HepG2 (cell line): ENCODE data around the gene PODXL. TPM values are rescaled to one million over a fixed set of nuclear protein-coding genes. Genes with fewer than 3 reads are reported as not detected.

Source experiments
- FOXA1 ChIP-seq, 2 experiments: fragments of 450-650 bp in 1 of 2; sonication (generic) in 1 of 2; formaldehyde crosslinking in 1 of 2; IDR thresholded peaks; 2 replicates each; pipeline versions ENCODE4 v1.4.0 to v1.6.1; 2016 to 2020; ENCODE audit warnings: missing genetic modification reagents in 1 of 2
- FOXA3 ChIP-seq: IDR thresholded peaks from 2 replicates; pipeline ENCODE4 v1.6.1; 2016; ENCODE audit warnings: missing genetic modification reagents, missing compliant biosample characterization
- GATAD1 ChIP-seq: IDR thresholded peaks from 2 replicates; pipeline ENCODE4 v1.6.1; 2016; ENCODE audit warnings: missing genetic modification reagents, missing compliant biosample characterization
- HNRNPK ChIP-seq: fragments of 200-400 bp; formaldehyde crosslinking; IDR thresholded peaks from 2 replicates; pipeline ENCODE4 v1.6.1; 2018; ENCODE audit warnings: low read length, low read depth, moderate library complexity, mild to moderate bottlenecking; ENCODE audit not compliant: poor library complexity, severe bottlenecking
- RXRB ChIP-seq: IDR thresholded peaks from 2 replicates; pipeline ENCODE4 v1.6.1; 2016; ENCODE audit warnings: borderline replicate concordance, missing genetic modification reagents, missing compliant biosample characterization
- SAP130 ChIP-seq: IDR thresholded peaks from 2 replicates; pipeline ENCODE4 v1.6.1; 2016; ENCODE audit warnings: low read depth
- XRCC5 ChIP-seq: fragments of 200-400 bp; formaldehyde crosslinking; optimal IDR thresholded peaks from 2 replicates; pipeline ENCODE3; 2017; ENCODE audit warnings: mild to moderate bottlenecking, low read length
- ZNF143 ChIP-seq: sonication (generic); formaldehyde crosslinking; IDR thresholded peaks from 2 replicates; pipeline ENCODE4 v1.4.0; 2020; ENCODE audit warnings: missing genetic modification reagents
- ZNF225 ChIP-seq: sonication (generic); formaldehyde crosslinking; IDR thresholded peaks from 2 replicates; pipeline ENCODE4 v1.4.0; 2020; ENCODE audit warnings: mild to moderate bottlenecking, missing genetic modification reagents
- polyA plus RNA-seq, 8 experiments: library from polyadenylated mRNA; depleted of rRNA in 3 of 8; stranded (reverse) in 7 of 8; unstranded in 1 of 8; fragments of >200 nt; fragmentation: Illumina TruSeq in 4 of 8; extraction: Trizol in 4 of 8; gene quantifications; 2 replicates each; pipeline versions ENCODE4 v1.2.1 to v1.2.3, GENCODE V29; 2011 to 2016; ENCODE audit warnings: low read depth in 4 of 8, missing spikeins in 1 of 8, mixed read lengths in 1 of 8; ENCODE audit not compliant: insufficient read depth in 1 of 8
- total RNA-seq, 5 experiments: library from RNA; depleted of rRNA; stranded (reverse); fragments of >200 nt; fragmentation: Illumina TruSeq; extraction: Trizol; gene quantifications; 2 replicates each; pipeline ENCODE4 v1.2.3, GENCODE V29; 2016; ENCODE audit warnings: low read depth in 1 of 5
- TF ChIP-seq, protein P1 (sequence below): IDR thresholded peaks from 2 replicates; pipeline ENCODE4 v1.6.1; 2016; ENCODE audit warnings: missing genetic modification reagents, missing compliant biosample characterization
- TF ChIP-seq, protein P2 (sequence below): sonication (generic); formaldehyde crosslinking; IDR thresholded peaks from 2 replicates; pipeline ENCODE4 v1.8.1; 2023; ENCODE audit warnings: mild to moderate bottlenecking, moderate library complexity, missing genetic modification reagents
- TF ChIP-seq, protein P3 (sequence below): sonication (generic); formaldehyde crosslinking; IDR thresholded peaks from 2 replicates; pipeline ENCODE4 v1.4.0; 2020; ENCODE audit warnings: missing genetic modification reagents
- TF ChIP-seq, protein P4 (sequence below): sonication (generic); formaldehyde crosslinking; IDR thresholded peaks from 2 replicates; pipeline ENCODE4 v1.4.0; 2020; ENCODE audit warnings: mild to moderate bottlenecking, missing genetic modification reagents
- TF ChIP-seq, protein P5 (sequence below): sonication (generic); formaldehyde crosslinking; IDR thresholded peaks from 2 replicates; pipeline ENCODE4 v1.4.0; 2020; ENCODE audit warnings: mild to moderate bottlenecking, missing genetic modification reagents
- TF ChIP-seq, protein P6 (sequence below): sonication (generic); formaldehyde crosslinking; conservative IDR thresholded peaks from 2 replicates; pipeline ENCODE4 v1.4.0; 2020; ENCODE audit warnings: missing genetic modification reagents
- TF ChIP-seq, protein P7 (sequence below): sonication (generic); formaldehyde crosslinking; IDR thresholded peaks from 2 replicates; pipeline ENCODE4 v1.8.1; 2022; ENCODE audit warnings: low read depth, mild to moderate bottlenecking, missing genetic modification reagents

PODXL gene
- total and polyA plus RNA-seq, 2 of the 13 experiments (the other 11 are each of a cell fraction or from before 2014, with no cell fraction given), result 0.22 to 0.54 TPM

DNA sequence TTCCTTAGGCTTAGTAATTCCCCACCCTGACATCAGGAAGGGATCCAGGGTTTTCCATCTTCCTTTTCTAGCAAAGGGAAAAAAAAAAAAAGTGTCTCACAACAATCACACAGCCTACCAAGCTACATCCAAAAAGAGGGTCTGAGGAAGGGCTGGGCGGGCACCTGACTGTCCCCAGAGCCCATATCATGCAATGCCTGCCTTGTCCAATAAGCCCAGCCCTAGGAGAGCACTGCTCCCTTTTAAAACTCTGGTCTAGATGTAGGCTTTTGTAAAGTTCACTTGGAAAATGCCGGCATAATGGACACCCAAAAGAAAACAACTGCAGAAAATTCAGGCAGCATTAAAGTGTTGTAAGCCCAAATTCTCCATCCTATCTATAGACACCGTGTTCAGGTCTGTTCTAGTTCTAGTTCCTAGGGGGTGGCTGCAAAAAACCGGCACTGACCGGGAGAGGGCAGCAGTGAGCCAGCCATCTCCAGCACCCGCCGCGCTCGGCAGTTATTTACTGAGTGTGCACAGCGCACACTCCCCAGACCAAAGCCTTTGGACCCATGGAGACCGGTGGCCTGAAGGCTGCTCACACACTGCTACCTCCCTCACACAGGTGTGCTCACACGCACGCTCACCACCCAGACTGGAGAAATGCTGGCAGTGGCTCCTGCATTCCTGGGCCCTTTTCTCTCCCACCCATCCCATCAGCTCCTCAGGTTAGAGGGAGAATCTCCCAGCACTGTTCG is 48.7 kb downstream of the PODXL start (continued):
- TF ChIP-seq, protein P1, sequence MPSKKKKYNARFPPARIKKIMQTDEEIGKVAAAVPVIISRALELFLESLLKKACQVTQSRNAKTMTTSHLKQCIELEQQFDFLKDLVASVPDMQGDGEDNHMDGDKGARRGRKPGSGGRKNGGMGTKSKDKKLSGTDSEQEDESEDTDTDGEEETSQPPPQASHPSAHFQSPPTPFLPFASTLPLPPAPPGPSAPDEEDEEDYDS, result 0 out of 2 replicates have a peak, but pooled peaks have one; percentile 33
- TF ChIP-seq FOXA1 (IDR thresholded peaks at IDR 0.05) (no peak), FOXA1 (CRISPR knock-in tag; IDR thresholded peaks at IDR 0.05) (peak; percentile 89), GATAD1 (CRISPR knock-in tag) (0 out of 2 replicates have a peak, but pooled peaks have one; percentile 15), XRCC5 (peak; percentile 77), ZNF225 (peak; percentile 35; the same call in 1 of the 2 replicates), ZNF143 (CRISPR knock-in tag) (no peak), RXRB (CRISPR knock-in tag) (0 out of 2 replicates have a peak, but pooled peaks have one; percentile 25), FOXA3 (CRISPR knock-in tag) (peak; percentile 75), HNRNPK (no peak), SAP130 (0 out of 2 replicates have a peak, but pooled peaks have one; percentile 20)
- TF ChIP-seq, protein P2, sequence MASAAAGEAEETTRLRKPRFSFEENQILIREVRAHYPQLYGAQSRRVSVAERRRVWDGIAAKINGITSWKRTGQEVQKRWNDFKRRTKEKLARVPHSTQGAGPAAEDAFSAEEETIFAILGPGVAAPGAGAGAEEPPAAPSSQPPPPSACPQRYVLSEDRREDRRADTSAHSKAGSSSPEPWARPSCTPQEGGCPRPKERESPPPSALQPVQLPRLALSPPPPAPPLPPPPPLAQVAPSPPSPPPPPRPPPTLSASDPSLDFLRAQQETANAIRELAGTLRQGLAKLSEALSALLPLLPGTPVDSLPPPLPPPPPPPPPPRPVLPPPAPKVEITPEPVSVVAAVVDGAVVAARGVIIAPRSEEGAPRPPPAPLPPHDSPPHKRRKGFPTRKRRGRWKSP, result 0 out of 2 replicates have a peak, but pooled peaks have one; percentile 32
- TF ChIP-seq, protein P3, sequence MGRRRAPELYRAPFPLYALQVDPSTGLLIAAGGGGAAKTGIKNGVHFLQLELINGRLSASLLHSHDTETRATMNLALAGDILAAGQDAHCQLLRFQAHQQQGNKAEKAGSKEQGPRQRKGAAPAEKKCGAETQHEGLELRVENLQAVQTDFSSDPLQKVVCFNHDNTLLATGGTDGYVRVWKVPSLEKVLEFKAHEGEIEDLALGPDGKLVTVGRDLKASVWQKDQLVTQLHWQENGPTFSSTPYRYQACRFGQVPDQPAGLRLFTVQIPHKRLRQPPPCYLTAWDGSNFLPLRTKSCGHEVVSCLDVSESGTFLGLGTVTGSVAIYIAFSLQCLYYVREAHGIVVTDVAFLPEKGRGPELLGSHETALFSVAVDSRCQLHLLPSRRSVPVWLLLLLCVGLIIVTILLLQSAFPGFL (CRISPR knock-in tag), result no peak
- TF ChIP-seq, protein P4, sequence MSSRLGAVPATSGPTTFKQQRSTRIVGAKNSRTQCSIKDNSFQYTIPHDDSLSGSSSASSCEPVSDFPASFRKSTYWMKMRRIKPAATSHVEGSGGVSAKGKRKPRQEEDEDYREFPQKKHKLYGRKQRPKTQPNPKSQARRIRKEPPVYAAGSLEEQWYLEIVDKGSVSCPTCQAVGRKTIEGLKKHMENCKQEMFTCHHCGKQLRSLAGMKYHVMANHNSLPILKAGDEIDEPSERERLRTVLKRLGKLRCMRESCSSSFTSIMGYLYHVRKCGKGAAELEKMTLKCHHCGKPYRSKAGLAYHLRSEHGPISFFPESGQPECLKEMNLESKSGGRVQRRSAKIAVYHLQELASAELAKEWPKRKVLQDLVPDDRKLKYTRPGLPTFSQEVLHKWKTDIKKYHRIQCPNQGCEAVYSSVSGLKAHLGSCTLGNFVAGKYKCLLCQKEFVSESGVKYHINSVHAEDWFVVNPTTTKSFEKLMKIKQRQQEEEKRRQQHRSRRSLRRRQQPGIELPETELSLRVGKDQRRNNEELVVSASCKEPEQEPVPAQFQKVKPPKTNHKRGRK (CRISPR knock-in tag), result no peak
- TF ChIP-seq, protein P5, sequence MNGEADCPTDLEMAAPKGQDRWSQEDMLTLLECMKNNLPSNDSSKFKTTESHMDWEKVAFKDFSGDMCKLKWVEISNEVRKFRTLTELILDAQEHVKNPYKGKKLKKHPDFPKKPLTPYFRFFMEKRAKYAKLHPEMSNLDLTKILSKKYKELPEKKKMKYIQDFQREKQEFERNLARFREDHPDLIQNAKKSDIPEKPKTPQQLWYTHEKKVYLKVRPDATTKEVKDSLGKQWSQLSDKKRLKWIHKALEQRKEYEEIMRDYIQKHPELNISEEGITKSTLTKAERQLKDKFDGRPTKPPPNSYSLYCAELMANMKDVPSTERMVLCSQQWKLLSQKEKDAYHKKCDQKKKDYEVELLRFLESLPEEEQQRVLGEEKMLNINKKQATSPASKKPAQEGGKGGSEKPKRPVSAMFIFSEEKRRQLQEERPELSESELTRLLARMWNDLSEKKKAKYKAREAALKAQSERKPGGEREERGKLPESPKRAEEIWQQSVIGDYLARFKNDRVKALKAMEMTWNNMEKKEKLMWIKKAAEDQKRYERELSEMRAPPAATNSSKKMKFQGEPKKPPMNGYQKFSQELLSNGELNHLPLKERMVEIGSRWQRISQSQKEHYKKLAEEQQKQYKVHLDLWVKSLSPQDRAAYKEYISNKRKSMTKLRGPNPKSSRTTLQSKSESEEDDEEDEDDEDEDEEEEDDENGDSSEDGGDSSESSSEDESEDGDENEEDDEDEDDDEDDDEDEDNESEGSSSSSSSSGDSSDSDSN (CRISPR knock-in tag), result 0 out of 2 replicates have a peak, but pooled peaks have one; percentile 20
- TF ChIP-seq, protein P6, sequence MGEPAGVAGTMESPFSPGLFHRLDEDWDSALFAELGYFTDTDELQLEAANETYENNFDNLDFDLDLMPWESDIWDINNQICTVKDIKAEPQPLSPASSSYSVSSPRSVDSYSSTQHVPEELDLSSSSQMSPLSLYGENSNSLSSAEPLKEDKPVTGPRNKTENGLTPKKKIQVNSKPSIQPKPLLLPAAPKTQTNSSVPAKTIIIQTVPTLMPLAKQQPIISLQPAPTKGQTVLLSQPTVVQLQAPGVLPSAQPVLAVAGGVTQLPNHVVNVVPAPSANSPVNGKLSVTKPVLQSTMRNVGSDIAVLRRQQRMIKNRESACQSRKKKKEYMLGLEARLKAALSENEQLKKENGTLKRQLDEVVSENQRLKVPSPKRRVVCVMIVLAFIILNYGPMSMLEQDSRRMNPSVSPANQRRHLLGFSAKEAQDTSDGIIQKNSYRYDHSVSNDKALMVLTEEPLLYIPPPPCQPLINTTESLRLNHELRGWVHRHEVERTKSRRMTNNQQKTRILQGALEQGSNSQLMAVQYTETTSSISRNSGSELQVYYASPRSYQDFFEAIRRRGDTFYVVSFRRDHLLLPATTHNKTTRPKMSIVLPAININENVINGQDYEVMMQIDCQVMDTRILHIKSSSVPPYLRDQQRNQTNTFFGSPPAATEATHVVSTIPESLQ, result no peak
- TF ChIP-seq, protein P7, sequence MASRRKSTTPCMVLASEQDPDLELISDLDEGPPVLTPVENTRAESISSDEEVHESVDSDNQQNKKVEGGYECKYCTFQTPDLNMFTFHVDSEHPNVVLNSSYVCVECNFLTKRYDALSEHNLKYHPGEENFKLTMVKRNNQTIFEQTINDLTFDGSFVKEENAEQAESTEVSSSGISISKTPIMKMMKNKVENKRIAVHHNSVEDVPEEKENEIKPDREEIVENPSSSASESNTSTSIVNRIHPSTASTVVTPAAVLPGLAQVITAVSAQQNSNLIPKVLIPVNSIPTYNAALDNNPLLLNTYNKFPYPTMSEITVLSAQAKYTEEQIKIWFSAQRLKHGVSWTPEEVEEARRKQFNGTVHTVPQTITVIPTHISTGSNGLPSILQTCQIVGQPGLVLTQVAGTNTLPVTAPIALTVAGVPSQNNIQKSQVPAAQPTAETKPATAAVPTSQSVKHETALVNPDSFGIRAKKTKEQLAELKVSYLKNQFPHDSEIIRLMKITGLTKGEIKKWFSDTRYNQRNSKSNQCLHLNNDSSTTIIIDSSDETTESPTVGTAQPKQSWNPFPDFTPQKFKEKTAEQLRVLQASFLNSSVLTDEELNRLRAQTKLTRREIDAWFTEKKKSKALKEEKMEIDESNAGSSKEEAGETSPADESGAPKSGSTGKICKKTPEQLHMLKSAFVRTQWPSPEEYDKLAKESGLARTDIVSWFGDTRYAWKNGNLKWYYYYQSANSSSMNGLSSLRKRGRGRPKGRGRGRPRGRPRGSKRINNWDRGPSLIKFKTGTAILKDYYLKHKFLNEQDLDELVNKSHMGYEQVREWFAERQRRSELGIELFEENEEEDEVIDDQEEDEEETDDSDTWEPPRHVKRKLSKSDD (CRISPR knock-in tag), result no peak
